ENCODE results near the gene CENPP.
"Not testable (repeated sequence)": the region's sequence is repeated elsewhere in the genome, so short reads cannot be mapped to it uniquely, and the experiment has no call there.

Gene CENPP

DNA sequence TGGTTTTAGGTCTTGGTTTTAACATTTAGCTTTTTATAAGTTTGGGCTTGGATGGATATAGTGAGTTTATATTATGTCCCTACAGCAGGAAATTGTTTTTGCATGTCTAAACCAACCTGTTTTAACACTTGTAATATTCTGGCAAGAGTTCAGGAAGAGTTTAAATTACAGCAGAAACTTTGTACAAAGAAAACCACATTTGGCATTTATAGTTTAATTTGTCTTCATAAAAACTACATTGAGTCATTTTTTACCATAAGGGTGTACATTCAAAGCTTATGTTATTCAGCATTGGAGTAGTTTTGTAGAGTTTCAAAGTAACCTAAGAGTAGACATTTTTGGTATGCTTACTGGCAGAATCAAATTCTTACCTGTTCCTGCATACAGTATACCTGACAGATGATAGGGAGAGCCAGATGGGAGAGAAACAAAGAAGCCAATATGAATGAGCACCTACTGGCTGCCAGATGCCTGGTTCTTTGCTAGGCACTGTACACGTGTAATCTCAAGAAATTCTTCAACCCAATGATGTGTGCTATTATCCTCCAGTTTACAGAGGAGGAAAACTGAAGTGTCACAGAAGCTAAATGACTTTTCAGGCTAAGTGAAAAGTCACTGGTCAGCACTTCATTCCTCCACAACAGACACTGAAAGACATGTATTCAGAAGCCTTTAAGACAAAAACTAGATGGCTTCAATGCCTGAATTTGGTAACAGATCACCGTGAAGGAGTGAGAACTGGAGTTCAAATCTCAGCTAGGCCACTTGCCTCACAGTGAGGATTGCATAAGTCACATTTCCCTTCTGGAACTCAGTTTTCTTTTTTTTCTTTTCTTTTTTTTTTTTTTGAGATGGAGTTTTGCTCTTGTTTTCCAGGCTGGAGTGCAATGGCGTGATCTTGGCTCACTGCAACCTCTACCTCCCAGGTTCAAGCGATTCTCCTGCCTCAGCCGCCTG is 235.9 kb downstream of the CENPP start:
- Histone ChIP-seq H3K36me3 (ENCODE audit: insufficient read depth, insufficient read length, low read length) (no peaks in the 10 kb centered on the region), H3K9ac (ENCODE audit: insufficient read length, low read depth) (no peak overlapping the region), H3K27me3 (ENCODE audit: insufficient read depth, insufficient read length) (no peaks in the 10 kb centered on the region), H3K4me1 (ENCODE audit: insufficient read depth, insufficient read length) (no peaks in the 10 kb centered on the region), H3K4me3 (ENCODE audit: insufficient read length, low read depth) (no peak overlapping the region), H3K9me3 (ENCODE audit: insufficient read depth, low read length) (no peaks in the 10 kb centered on the region)
- TF ChIP-seq SUZ12 (IDR thresholded peaks at IDR 0.05; ENCODE audit: extremely low read depth, insufficient read depth, insufficient read length): no peak
- TF ChIP-seq YY1 (IDR thresholded peaks at IDR 0.05; ENCODE audit: insufficient read depth, insufficient read length): no peak
- no peak for TF ChIP-seq ZNF274 (IDR thresholded peaks at IDR 0.05; ENCODE audit: low read depth, low read length)
- DNase-seq (ENCODE audit: low read depth, low spot score): no peak

DNA sequence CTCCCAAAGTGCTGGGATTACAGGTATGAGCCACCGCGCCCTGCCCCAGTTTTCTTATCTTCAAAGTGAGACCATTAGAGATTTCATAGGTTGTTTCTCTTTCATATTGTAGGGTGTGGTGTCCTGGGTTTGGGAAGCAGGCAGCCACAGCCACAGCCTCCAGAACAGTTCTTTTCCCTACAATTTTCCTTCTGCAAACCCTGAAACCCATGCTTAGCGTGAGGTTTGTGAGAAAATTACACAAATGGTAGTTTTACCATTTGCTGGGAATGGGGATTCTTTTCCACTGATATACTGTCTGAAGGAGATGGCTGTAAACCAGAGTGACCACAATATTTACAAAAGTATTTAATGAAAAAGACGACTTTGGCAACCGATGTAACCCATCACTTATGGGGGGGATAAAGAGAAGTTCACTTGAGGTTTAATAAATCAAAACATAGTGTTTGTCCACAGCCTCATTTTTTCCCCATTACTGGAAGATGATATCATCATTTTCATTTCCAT is 236.8 kb downstream of the CENPP start:
- H3K27me3 ChIP-seq (ENCODE audit: insufficient read depth, insufficient read length): no peaks in the 10 kb centered on the region
- H3K9ac ChIP-seq (ENCODE audit: insufficient read length, low read depth): no peak overlapping the region
- H3K9me3 ChIP-seq (ENCODE audit: insufficient read depth, low read length): no peaks in the 10 kb centered on the region
- no peak for TF ChIP-seq SUZ12 (IDR thresholded peaks at IDR 0.05; ENCODE audit: extremely low read depth, insufficient read depth, insufficient read length)
- no peak for TF ChIP-seq YY1 (IDR thresholded peaks at IDR 0.05; ENCODE audit: insufficient read depth, insufficient read length)
- no peak for TF ChIP-seq ZNF274 (IDR thresholded peaks at IDR 0.05; ENCODE audit: low read depth, low read length)
- DNase-seq (ENCODE audit: low read depth, low spot score): no peak
- H3K4me3 ChIP-seq (ENCODE audit: insufficient read length, low read depth): no peak overlapping the region
- no peaks in the 10 kb centered on the region for H3K36me3 ChIP-seq (ENCODE audit: insufficient read depth, insufficient read length, low read length)
- no peaks in the 10 kb centered on the region for H3K4me1 ChIP-seq (ENCODE audit: insufficient read depth, insufficient read length)

DNA sequence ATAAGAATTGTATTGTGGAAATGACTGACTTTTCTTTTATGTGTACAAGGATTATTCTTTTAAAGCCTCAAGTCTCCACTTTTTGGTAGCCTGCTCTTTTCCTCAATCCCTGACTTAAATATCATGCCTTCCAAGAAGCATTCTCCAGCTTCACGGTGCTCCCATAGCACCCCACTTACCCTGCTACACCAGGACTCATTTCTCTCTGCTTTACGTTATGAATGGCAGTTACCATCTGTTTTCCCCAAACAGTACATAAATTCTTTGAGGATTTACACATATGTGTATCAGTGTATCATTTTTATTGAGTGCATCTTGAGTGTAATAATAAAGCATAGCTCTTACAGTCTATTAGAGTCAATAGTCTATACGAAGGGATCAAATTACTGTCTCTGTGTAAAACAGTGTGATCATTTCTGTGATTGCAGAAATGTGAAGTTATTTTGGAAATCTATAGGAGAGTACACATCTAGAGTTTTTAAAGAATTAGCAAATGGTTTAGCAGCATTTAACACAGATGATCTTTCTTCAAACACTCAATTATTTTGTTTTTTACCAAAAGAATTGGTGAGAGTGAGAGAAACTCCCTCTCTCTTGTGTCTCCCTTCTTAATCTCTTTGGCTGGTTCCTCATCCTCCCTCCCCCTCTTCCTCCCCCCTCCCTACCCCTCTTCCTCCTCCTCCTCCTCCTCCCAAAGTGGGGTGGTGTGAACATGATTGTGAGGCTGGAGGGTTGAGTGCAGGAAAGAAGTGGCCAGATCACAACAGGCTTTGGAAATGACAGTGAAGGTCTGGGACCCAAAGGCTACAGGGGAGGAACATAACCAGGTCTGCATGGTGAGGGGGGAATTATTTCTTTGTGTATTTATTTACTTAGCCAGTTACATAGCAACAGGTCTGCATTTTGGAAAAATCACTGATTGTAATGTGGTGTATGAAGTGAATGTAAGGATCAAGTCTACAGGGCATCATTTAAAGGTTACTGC is 237.7 kb downstream of the CENPP start:
- no peak for DNase-seq (ENCODE audit: low read depth, low spot score)
- Histone ChIP-seq H3K4me1 (ENCODE audit: insufficient read depth, insufficient read length) (no peaks in the 10 kb centered on the region), H3K36me3 (ENCODE audit: insufficient read depth, insufficient read length, low read length) (no peaks in the 10 kb centered on the region), H3K9ac (ENCODE audit: insufficient read length, low read depth) (no peak overlapping the region), H3K27me3 (ENCODE audit: insufficient read depth, insufficient read length) (no peaks in the 10 kb centered on the region), H3K9me3 (ENCODE audit: insufficient read depth, low read length) (no peaks in the 10 kb centered on the region), H3K4me3 (ENCODE audit: insufficient read length, low read depth) (no peak overlapping the region)
- TF ChIP-seq ZNF274 (IDR thresholded peaks at IDR 0.05; ENCODE audit: low read depth, low read length) (no peak), SUZ12 (IDR thresholded peaks at IDR 0.05; ENCODE audit: extremely low read depth, insufficient read depth, insufficient read length) (no peak), YY1 (IDR thresholded peaks at IDR 0.05; ENCODE audit: insufficient read depth, insufficient read length) (no peak)

DNA sequence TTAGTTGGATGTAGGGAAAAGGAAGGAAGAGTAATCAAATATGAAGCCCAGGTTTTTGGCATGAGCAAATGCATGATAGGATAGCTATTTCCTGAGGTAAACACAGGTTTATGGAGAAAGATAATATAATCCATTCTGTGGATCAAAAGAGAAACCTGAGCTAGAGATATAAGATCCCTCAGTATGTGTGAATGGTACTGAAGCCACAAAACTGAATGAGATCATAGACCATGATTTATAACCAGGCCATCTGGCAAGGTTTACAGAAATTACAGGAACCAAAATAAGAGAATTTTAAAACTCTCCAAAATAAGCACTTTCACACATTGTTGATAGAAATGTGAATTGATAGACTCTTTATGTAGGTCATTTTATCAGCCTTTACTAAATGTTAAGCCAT is 238.8 kb downstream of the CENPP start:
- Histone ChIP-seq H3K4me3 (ENCODE audit: insufficient read length, low read depth) (no peak overlapping the region), H3K27me3 (ENCODE audit: insufficient read depth, insufficient read length) (no peaks in the 10 kb centered on the region), H3K4me1 (ENCODE audit: insufficient read depth, insufficient read length) (no peaks in the 10 kb centered on the region), H3K9ac (ENCODE audit: insufficient read length, low read depth) (no peak overlapping the region), H3K9me3 (ENCODE audit: insufficient read depth, low read length) (no peaks in the 10 kb centered on the region), H3K36me3 (ENCODE audit: insufficient read depth, insufficient read length, low read length) (no peaks in the 10 kb centered on the region)
- DNase-seq (ENCODE audit: low read depth, low spot score): no peak
- TF ChIP-seq SUZ12 (IDR thresholded peaks at IDR 0.05; ENCODE audit: extremely low read depth, insufficient read depth, insufficient read length): no peak
- no peak for TF ChIP-seq YY1 (IDR thresholded peaks at IDR 0.05; ENCODE audit: insufficient read depth, insufficient read length)
- TF ChIP-seq ZNF274 (IDR thresholded peaks at IDR 0.05; ENCODE audit: low read depth, low read length): no peak

DNA sequence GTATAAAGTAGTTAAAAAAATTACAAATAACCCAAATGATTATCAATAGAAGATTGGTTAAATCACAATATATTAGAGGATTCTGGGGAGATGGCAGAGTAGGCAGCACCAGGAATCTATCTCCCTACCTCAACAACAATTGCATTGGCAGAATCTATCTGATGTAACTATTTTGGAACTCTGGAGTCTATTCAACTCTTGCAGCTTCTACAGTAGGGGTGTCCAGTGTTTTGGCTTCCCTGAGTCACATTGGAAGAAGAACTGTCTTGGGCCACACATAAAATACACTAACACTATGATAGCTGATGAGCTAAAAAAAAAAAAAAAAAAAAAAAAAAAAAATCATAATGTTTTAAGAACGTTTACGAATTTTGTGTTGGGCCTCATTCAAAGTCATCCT is 239.2 kb downstream of the CENPP start:
- no peak for TF ChIP-seq ZNF274 (IDR thresholded peaks at IDR 0.05; ENCODE audit: low read depth, low read length)
- no peak for TF ChIP-seq SUZ12 (IDR thresholded peaks at IDR 0.05; ENCODE audit: extremely low read depth, insufficient read depth, insufficient read length)
- TF ChIP-seq YY1 (IDR thresholded peaks at IDR 0.05; ENCODE audit: insufficient read depth, insufficient read length): no peak
- Histone ChIP-seq H3K9me3 (ENCODE audit: insufficient read depth, low read length) (no peaks in the 10 kb centered on the region), H3K36me3 (ENCODE audit: insufficient read depth, insufficient read length, low read length) (no peaks in the 10 kb centered on the region), H3K27me3 (ENCODE audit: insufficient read depth, insufficient read length) (no peaks in the 10 kb centered on the region), H3K9ac (ENCODE audit: insufficient read length, low read depth) (no peak overlapping the region), H3K4me1 (ENCODE audit: insufficient read depth, insufficient read length) (no peaks in the 10 kb centered on the region), H3K4me3 (ENCODE audit: insufficient read length, low read depth) (no peak overlapping the region)
- DNase-seq (ENCODE audit: low read depth, low spot score): no peak

DNA sequence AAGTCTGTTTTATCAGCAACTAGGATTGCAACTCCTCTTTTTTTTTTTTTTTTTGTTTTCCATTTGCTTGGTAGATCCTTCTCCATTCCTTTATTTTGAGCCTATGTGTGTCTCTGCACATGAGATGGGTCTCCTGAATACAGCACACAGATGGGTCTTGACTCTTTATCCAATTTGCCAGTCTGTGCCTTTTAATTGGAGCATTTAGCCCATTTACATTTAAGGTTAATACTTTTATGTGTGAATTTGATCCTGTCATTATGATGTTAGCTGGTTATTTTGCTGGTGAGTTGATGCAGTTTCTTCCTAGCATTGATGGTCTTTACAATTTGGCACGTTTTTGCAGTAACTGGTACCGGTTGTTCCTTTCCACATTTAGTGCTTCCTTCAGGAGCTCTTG is 246.1 kb downstream of the CENPP start:
- not testable (repeated sequence) for H3K4me1 ChIP-seq (ENCODE audit: insufficient read depth, insufficient read length); H3K9me3 ChIP-seq (ENCODE audit: insufficient read depth, low read length); H3K9ac ChIP-seq (ENCODE audit: insufficient read length, low read depth); DNase-seq (ENCODE audit: low read depth, low spot score); H3K36me3 ChIP-seq (ENCODE audit: insufficient read depth, insufficient read length, low read length); H3K4me3 ChIP-seq (ENCODE audit: insufficient read length, low read depth); H3K27me3 ChIP-seq (ENCODE audit: insufficient read depth, insufficient read length)

DNA sequence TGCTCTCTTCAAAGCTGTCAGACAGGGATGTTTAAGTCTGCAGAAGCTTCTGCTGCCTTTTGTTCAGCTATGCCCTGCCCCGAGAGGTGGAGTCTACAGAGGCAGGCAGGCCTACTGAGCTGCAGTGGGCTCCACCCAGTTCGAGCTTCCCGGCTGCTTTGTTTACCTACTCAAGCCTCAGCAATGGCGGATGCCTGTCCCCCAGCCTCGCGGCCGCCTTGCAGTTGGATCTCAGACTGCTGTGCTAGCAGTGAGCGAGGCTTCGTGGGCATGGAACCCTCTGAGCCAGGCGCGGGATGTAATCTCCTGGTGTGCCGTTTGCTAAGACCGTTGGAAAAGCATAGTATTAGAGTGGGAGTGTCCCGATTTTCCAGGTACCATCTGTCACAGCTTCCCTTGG is 247.9 kb downstream of the CENPP start:
- not testable (repeated sequence) for DNase-seq (ENCODE audit: low read depth, low spot score); H3K9me3 ChIP-seq (ENCODE audit: insufficient read depth, low read length); H3K4me3 ChIP-seq (ENCODE audit: insufficient read length, low read depth); H3K4me1 ChIP-seq (ENCODE audit: insufficient read depth, insufficient read length); H3K9ac ChIP-seq (ENCODE audit: insufficient read length, low read depth); H3K36me3 ChIP-seq (ENCODE audit: insufficient read depth, insufficient read length, low read length); H3K27me3 ChIP-seq (ENCODE audit: insufficient read depth, insufficient read length)
